ENCODE measurements around the gene CANT1. TPM values are rescaled to one million over a fixed set of nuclear protein-coding genes. Genes with fewer than 3 reads are reported as not detected.

The CANT1 gene
- total RNA-seq, 8 experiments from 2014 or later = 20.7 to 42.6 (median 28.8) TPM

- in situ Hi-C loops (cut with MboI; ENCODE audit: low pct_unique_long_range_greater_than_20kb in 2 of 9, low sequenced_read_pairs in 9 of 9, unreplicated experiment in 9 of 9) = loop anchor here in 3 of 9 experiments (25.0 kb wide), 1 partner anchor 96 kb away; no protein-coding TSS in a partner anchor
- Histone ChIP-seq H3K27ac (no peak overlapping the region), H3K4me3 (no peak overlapping the region), H3K4me1 (replicated peaks in 1 of 2) (peaks cover 16 to 40% of the 10 kb centered on the region in 2 donors)
- peak in 1 of 8 experiments; percentile 19 for ATAC-seq (replicated peaks in 6 of 8)
- WGBS, 10 experiments = 61 to 100% (median 79%) methylated on average over 1 to 7 of the region's 7 CpGs; no CpG with 5 or more reads in 3 of the 10 experiments
Observed at GRCh38 chr17:78958641-78959127, 50.9 kb downstream of the CANT1 start.

GRCh38 chr17:78957128-78957527 lies 52.4 kb downstream of the CANT1 start:
- in situ Hi-C loops (cut with MboI; ENCODE audit: low pct_unique_long_range_greater_than_20kb in 2 of 9, low sequenced_read_pairs in 9 of 9, unreplicated experiment in 9 of 9) = loop anchor here in 3 of 9 experiments (25.0 kb wide), 1 partner anchor 95 kb away; no protein-coding TSS in a partner anchor

DNA sequence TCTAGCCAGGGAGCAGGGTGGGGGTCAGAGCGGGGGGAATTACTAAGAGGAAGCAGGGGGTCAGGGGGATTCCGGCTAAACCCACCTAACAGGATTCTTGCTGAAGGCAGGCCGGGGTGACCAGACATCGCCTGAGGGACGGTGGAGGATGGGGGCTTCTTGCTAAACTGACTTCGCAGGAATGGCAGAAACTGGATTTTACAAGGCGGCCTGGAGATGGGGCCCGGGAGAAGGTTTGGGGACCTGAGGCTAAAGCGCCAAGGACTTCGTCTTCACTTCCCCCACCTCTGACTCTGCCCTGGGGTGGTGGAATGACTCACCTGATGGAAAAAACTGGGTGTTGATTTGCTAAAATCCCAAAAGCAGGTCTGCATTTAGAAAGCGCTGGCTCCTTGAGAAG lies 53.3 kb downstream of the CANT1 start:
- Histone ChIP-seq H3K4me3 (no peak overlapping the region), H3K27ac (no peak overlapping the region), H3K4me1 (replicated peaks in 1 of 2) (peaks cover 32 to 49% of the 10 kb centered on the region in 2 donors)
- no peak for ATAC-seq (replicated peaks in 6 of 8)
- 83 to 100% methylated on average over 1 to 4 of the region's 11 CpGs; no CpG with 5 or more reads in 8 of the 10 experiments for WGBS, 10 experiments
- in situ Hi-C loops (cut with MboI; ENCODE audit: low pct_unique_long_range_greater_than_20kb in 2 of 9, low sequenced_read_pairs in 9 of 9, unreplicated experiment in 9 of 9) = loop anchor here in 3 of 9 experiments (25.0 kb wide), 1 partner anchor 94 kb away; no protein-coding TSS in a partner anchor

More at GRCh38 chr17:78957128-78957527, 52.4 kb downstream of the CANT1 start:
- H3K4me1 ChIP-seq (replicated peaks in 1 of 2) = peaks cover 28 to 50% of the 10 kb centered on the region in 2 donors
- H3K4me3 ChIP-seq = no peak overlapping the region
- ATAC-seq (replicated peaks in 6 of 8) = no peak
- 40 to 87% (median 60%) methylated on average over 1 to 7 of the region's 12 CpGs; no CpG with 5 or more reads in 2 of the 10 experiments for WGBS, 10 experiments
- H3K27ac ChIP-seq = no peak overlapping the region

DNA sequence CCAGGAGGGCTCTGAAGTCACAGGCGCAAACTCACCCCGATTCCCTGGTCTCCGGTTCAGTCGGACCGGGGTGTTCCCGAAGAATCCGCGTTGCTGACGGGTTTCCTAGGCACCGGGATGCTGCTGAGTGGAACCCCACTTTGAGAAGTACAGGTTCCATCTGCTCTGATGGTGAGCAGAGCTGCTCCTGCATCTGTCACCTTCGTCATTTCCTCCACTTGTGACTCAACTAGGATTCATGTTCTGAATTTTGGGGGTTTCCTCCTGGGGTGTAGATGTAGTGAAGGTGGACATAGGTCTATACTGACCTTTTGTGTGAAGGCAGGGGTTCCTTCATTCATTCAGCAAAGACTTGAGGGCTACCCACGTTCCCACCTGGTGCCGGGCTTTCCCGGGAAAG lies 54.9 kb downstream of the CANT1 start:
- Histone ChIP-seq H3K27ac (peak overlapping the region; percentile 75 to 89), H3K4me1 (replicated peaks in 1 of 2) (peaks cover 32 to 45% of the 10 kb centered on the region in 2 donors), H3K4me3 (no peak overlapping the region)
- 74 to 100% (median 88%) methylated on average over 1 to 13 of the region's 14 CpGs; no CpG with 5 or more reads in 3 of the 10 experiments for WGBS, 10 experiments
- in situ Hi-C loops (cut with MboI; ENCODE audit: low pct_unique_long_range_greater_than_20kb in 2 of 9, low sequenced_read_pairs in 9 of 9, unreplicated experiment in 9 of 9) = loop anchor here in 3 of 9 experiments (25.0 kb wide), 1 partner anchor 92 kb away; no protein-coding TSS in a partner anchor
- ATAC-seq (replicated peaks in 6 of 8) = no peak

DNA sequence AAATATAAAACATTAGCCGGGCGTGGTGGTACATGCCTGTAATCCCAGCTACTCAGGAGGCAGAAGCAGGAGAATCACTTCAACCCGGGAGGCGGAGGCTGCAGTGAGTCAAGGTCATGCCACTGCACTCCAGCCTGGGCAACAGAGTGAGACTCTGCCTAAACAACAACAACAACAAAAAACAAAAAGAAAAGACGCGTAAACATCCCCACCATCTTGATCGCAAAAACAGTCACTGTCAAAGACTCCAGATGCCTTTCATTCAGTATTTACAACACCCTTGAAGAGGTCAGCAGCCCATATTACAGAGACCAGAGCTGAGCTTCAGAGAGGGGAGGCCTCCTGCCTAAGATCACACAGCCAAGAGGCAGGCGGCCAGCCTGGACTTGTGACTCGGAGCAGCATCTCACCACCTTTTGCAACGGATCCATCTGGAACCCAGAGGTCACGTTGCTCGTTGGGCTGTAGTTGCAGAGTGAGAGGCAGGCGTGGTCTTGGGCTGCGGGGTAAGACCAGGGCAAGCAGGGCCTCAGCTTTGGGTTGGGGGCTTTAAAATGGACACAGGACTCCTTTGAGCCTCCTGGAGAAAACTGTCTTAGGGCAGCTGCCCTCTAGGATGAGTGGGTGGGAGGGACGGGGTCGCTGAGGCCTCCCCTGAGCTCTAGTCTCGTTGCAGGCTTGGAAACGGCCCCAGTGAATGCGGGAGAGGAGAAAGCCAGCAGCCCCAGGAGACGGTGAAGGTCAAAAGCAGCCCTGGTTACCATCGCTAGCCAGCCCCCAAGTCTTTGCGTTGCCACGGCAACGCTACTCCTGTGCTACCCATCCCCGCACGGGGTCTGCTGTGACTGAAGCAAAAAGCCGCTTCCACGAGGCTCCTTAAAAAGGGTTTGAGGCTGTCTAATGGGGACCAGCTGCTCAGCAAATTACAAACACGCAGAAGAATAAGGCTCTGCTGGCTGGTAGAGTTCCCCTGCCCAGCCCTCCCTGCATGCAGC lies 55.9 kb downstream of the CANT1 start:
- in situ Hi-C loops (cut with MboI; ENCODE audit: low pct_unique_long_range_greater_than_20kb in 2 of 9, low sequenced_read_pairs in 9 of 9, unreplicated experiment in 9 of 9) = loop anchor here in 3 of 9 experiments (25.0 kb wide), 1 partner anchor 91 kb away; no protein-coding TSS in a partner anchor
- peaks cover 32 to 45% of the 10 kb centered on the region in 2 donors for H3K4me1 ChIP-seq (replicated peaks in 1 of 2)
- no peak overlapping the region for H3K4me3 ChIP-seq
- 0 to 94% (median 33%) methylated on average over 1 to 8 of the region's 29 CpGs; no CpG with 5 or more reads in 1 of the 10 experiments for WGBS, 10 experiments
- ATAC-seq (replicated peaks in 6 of 8) = peak in 6 of 8 experiments; percentile 13 to 96 (median 93)
- peak overlapping the region; percentile 75 to 89 for H3K27ac ChIP-seq

DNA sequence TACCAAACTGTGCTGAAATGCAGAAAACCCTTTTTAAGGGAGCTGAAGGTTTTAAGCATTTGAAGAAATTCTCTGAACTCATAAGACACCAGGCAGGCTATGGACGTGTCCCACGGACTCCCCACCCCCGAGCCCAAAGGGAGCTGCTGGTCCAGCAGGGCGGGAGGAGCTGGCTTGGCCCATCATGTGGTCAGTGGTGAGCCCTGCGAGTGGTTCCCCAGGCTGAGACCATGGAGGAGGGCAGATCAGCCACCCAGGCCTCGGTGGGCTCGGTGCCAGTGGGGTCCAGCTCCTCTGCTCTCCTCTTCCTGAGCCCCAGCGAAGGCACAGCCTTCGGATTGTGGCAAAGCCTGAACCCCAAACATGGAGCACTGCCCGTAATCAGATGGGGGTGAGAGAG lies 56.9 kb downstream of the CANT1 start:
- 73 to 100% methylated on average over 3 to 4 of the region's 10 CpGs; no CpG with 5 or more reads in 8 of the 10 experiments for WGBS, 10 experiments
- in situ Hi-C loops (cut with MboI; ENCODE audit: low pct_unique_long_range_greater_than_20kb in 2 of 9, low sequenced_read_pairs in 9 of 9, unreplicated experiment in 9 of 9) = loop anchor here in 3 of 9 experiments (25.0 kb wide), 1 partner anchor 90 kb away; no protein-coding TSS in a partner anchor
- ATAC-seq (replicated peaks in 6 of 8) = no peak
- H3K4me1 ChIP-seq (replicated peaks in 1 of 2) = peaks cover 32 to 45% of the 10 kb centered on the region in 2 donors
- no peak overlapping the region for H3K4me3 ChIP-seq
- H3K27ac ChIP-seq = peak overlapping the region; percentile 75 to 89

GRCh38 chr17:78951967-78952551 lies 57.5 kb downstream of the CANT1 start:
- peaks cover 32 to 40% of the 10 kb centered on the region in 2 donors for H3K4me1 ChIP-seq (replicated peaks in 1 of 2)
- in situ Hi-C loops (cut with MboI; ENCODE audit: low pct_unique_long_range_greater_than_20kb in 2 of 9, low sequenced_read_pairs in 9 of 9, unreplicated experiment in 9 of 9) = loop anchor here in 3 of 9 experiments (25.0 kb wide), 1 partner anchor 90 kb away; no protein-coding TSS in a partner anchor
- ATAC-seq (replicated peaks in 6 of 8) = peak in 4 of 8 experiments; percentile 30 to 89 (median 54)
- no peak overlapping the region for H3K4me3 ChIP-seq
- peak overlapping the region; percentile 15 to 60 for H3K27ac ChIP-seq
- WGBS, 10 experiments = 0 to 100% (median 60%) methylated on average over 1 to 4 of the region's 12 CpGs; no CpG with 5 or more reads in 6 of the 10 experiments

GRCh38 chr17:78950870-78951269 lies 58.7 kb downstream of the CANT1 start:
- in situ Hi-C loops (cut with MboI; ENCODE audit: low pct_unique_long_range_greater_than_20kb in 2 of 9, low sequenced_read_pairs in 9 of 9, unreplicated experiment in 9 of 9) = loop anchor here in 3 of 9 experiments (25.0 kb wide), 1 partner anchor 89 kb away; no protein-coding TSS in a partner anchor
- 20 to 100% (median 79%) methylated on average over 1 to 2 of the region's 2 CpGs; no CpG with 5 or more reads in 4 of the 10 experiments for WGBS, 10 experiments
- no peak overlapping the region for H3K4me3 ChIP-seq
- H3K27ac ChIP-seq = no peak overlapping the region
- peaks cover 32 to 37% of the 10 kb centered on the region in 2 donors for H3K4me1 ChIP-seq (replicated peaks in 1 of 2)
- ATAC-seq (replicated peaks in 6 of 8) = no peak

DNA sequence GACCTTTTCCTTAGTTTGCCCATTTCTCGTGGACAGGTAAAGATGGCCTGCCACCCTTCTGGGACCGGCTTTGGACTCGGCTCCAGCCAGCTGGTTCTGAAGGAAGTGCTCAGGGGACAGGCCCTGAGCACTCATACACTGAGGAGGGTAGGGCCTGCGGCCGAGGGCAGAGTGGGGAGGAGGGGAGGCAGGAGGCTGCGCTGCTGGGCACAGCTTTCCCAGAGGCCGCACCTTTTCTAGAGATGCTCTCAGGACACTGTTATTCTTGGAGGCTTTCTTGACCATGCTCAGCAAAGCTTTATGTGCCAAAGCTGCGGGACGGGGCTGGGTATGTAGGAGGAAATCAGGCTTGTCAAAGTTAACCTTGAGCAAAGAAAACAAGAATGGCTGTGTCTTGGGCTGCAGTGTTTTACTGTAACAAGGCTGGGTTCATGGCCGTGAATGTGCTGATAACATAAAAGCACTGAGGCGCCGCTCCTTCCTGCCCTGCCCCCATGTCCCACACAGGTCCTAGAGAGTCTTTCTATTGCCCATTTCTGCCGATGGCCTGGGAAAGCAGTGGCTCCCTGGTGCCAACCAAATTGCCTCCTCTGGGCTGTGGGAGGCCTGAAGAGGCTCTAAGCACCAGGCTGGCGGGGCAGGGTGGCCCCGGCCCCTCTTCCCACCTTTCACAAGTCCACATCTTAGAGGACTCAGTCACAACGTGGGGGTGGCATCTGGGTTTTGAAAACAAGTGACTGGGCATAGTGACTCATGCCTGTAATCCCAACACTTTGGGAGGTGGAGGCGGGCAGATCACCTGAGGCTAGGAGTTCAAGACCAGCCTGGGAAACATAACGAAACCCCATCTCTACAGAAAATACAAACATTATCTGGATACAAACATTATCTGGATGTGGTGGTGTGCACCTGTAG lies 62.1 kb downstream of the CANT1 start:
- in situ Hi-C loops (cut with MboI; ENCODE audit: low pct_unique_long_range_greater_than_20kb in 2 of 9, low sequenced_read_pairs in 9 of 9, unreplicated experiment in 9 of 9) = no loop called here
- WGBS, 10 experiments = 70 to 100% (median 80%) methylated on average over 2 to 6 of the region's 18 CpGs; no CpG with 5 or more reads in 3 of the 10 experiments
- Histone ChIP-seq H3K27ac (no peak overlapping the region), H3K4me3 (no peak overlapping the region), H3K4me1 (replicated peaks in 1 of 2) (peaks cover 9 to 11% of the 10 kb centered on the region in 2 donors)
- ATAC-seq (replicated peaks in 6 of 8) = peak in 2 of 8 experiments; percentile 24 to 25

DNA sequence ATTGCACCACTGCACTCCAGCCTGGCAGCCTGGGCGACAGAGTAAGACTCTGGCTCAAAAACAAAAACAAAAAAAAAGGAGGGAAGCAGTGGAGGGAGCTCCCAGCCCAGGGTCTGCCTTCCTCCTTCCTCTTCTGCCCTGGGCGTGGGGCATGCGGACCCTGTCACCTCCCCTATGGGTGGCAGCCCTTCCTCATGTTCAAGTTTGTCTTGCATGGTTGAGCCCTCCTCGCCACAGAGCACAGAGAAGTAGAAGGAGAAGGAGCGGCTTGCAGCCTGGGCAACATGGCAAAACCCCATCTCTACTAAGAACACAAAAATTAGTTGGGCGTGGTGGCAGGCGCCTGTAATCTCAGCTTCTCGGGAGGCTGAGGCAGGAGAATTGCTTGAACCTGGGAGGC lies 62.9 kb downstream of the CANT1 start:
- ATAC-seq (replicated peaks in 6 of 8) = no peak
- H3K4me1 ChIP-seq (replicated peaks in 1 of 2) = peaks cover under 1 to 2% of the 10 kb centered on the region in 2 donors
- H3K4me3 ChIP-seq = no peak overlapping the region
- in situ Hi-C loops (cut with MboI; ENCODE audit: low pct_unique_long_range_greater_than_20kb in 2 of 9, low sequenced_read_pairs in 9 of 9, unreplicated experiment in 9 of 9) = no loop called here
- WGBS, 10 experiments = 81 to 100% (median 93%) methylated on average over 1 to 4 of the region's 8 CpGs; no CpG with 5 or more reads in 6 of the 10 experiments
- H3K27ac ChIP-seq = no peak overlapping the region

DNA sequence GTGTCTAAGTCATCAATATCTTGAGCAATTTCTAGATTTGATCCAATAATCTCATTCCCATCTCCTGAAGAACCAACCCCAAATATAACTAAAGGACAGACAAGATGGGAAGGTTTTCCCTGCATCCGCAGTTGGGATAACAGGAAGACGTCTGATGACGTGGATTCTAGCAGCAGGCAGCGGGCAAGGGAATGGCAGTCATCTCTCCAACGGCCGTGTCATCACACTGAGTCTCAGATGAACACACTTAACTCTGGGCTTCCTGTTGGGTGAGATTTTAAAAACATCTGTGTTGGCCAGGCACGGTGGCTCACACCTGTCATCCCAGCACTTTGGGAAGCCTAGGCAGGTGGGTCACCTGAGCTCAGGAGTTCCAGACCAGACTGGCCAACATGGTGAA lies 63.4 kb downstream of the CANT1 start:
- no peaks in the 10 kb centered on the region for H3K4me1 ChIP-seq (replicated peaks in 1 of 2)
- in situ Hi-C loops (cut with MboI; ENCODE audit: low pct_unique_long_range_greater_than_20kb in 2 of 9, low sequenced_read_pairs in 9 of 9, unreplicated experiment in 9 of 9) = no loop called here
- H3K27ac ChIP-seq = no peak overlapping the region
- H3K4me3 ChIP-seq = no peak overlapping the region
- ATAC-seq (replicated peaks in 6 of 8) = no peak
- WGBS, 10 experiments = 43 to 100% (median 73%) methylated on average over 1 to 5 of the region's 7 CpGs; no CpG with 5 or more reads in 4 of the 10 experiments

All from motor neuron (in vitro differentiated cells).